ENCODE measurements around the gene RBM46. TPM values are rescaled to one million over a fixed set of nuclear protein-coding genes. Genes with fewer than 3 reads are reported as not detected.

Gene RBM46
- total and polyA plus RNA-seq, 2 donors from 2014 or later = not detected

GRCh38 chr4:154838155-154838554 lies 57.1 kb downstream of the RBM46 start:
- H3K27me3 ChIP-seq (ENCODE audit: control insufficient read depth, insufficient read depth, low read length) = no peaks in the 10 kb centered on the region
- no peak overlapping the region for H3K4me3 ChIP-seq (ENCODE audit: low read length in 3 of 3)
- H3K36me3 ChIP-seq (ENCODE audit: control insufficient read depth in 2 of 3, insufficient read depth in 3 of 3, low read length in 3 of 3) = no peaks in the 10 kb centered on the region
- no peaks in the 10 kb centered on the region for H3K4me1 ChIP-seq (ENCODE audit: control insufficient read depth in 2 of 3, insufficient read depth in 2 of 3, low read depth in 1 of 3, low read length in 3 of 3)
- DNase-seq = no peak
- H3K9me3 ChIP-seq (ENCODE audit: control insufficient read depth in 2 of 3, insufficient read depth in 1 of 3, low read length in 3 of 3) = peaks cover 0 to 6% (median 0%) of the 10 kb centered on the region in 3 donors
- H3K9ac ChIP-seq (ENCODE audit: low read length in 3 of 3) = no peak overlapping the region
- FAIRE-seq = no peak
- TF ChIP-seq CTCF (IDR thresholded peaks at IDR 0.05; ENCODE audit: borderline replicate concordance, extremely low read depth, insufficient read depth) = no peak
- intact Hi-C loops (cut with DNase I) = no loop called here
- H3K27ac ChIP-seq (ENCODE audit: low read depth in 2 of 2, low read length in 2 of 2) = no peak overlapping the region

DNA sequence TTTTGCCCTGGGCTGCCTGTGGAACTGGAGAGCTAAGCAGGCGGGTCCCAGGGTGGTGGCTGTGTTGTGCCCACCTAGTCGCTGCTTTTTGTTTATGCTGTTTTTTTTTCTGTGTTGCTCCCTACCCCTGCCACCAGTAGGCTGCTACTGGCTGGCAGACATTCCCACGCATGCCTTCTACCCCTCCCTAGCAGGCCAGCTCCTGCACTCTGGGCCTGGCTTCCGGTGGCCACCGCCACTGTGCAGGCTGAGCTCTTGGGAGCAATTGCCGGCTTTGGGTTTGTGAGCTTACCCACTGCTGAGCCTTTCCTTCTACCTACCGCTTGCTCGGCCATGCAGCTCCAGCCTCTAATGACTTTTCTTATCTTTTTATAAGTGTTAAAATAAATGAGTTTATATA lies 57.6 kb downstream of the RBM46 start:
- no peak for FAIRE-seq
- Histone ChIP-seq H3K36me3 (ENCODE audit: control insufficient read depth in 2 of 3, insufficient read depth in 3 of 3, low read length in 3 of 3) (no peaks in the 10 kb centered on the region), H3K4me1 (ENCODE audit: control insufficient read depth in 2 of 3, insufficient read depth in 2 of 3, low read depth in 1 of 3, low read length in 3 of 3) (no peaks in the 10 kb centered on the region), H3K9me3 (ENCODE audit: control insufficient read depth in 2 of 3, insufficient read depth in 1 of 3, low read length in 3 of 3) (peaks cover 0 to 6% (median 0%) of the 10 kb centered on the region in 3 donors), H3K4me3 (ENCODE audit: low read length in 3 of 3) (no peak overlapping the region), H3K27me3 (ENCODE audit: control insufficient read depth, insufficient read depth, low read length) (no peaks in the 10 kb centered on the region), H3K9ac (ENCODE audit: low read length in 3 of 3) (no peak overlapping the region), H3K27ac (ENCODE audit: low read depth in 2 of 2, low read length in 2 of 2) (no peak overlapping the region)
- intact Hi-C loops (cut with DNase I) = no loop called here
- no peak for TF ChIP-seq CTCF (IDR thresholded peaks at IDR 0.05; ENCODE audit: borderline replicate concordance, extremely low read depth, insufficient read depth)
- DNase-seq = no peak

- Histone ChIP-seq H3K9me3 (ENCODE audit: control insufficient read depth in 2 of 3, insufficient read depth in 1 of 3, low read length in 3 of 3) (no peaks in the 10 kb centered on the region), H3K27me3 (ENCODE audit: control insufficient read depth, insufficient read depth, low read length) (no peaks in the 10 kb centered on the region), H3K36me3 (ENCODE audit: control insufficient read depth in 2 of 3, insufficient read depth in 3 of 3, low read length in 3 of 3) (no peaks in the 10 kb centered on the region), H3K4me1 (ENCODE audit: control insufficient read depth in 2 of 3, insufficient read depth in 2 of 3, low read depth in 1 of 3, low read length in 3 of 3) (no peaks in the 10 kb centered on the region), H3K27ac (ENCODE audit: low read depth in 2 of 2, low read length in 2 of 2) (no peak overlapping the region), H3K4me3 (ENCODE audit: low read length in 3 of 3) (no peak overlapping the region), H3K9ac (ENCODE audit: low read length in 3 of 3) (no peak overlapping the region)
- no peak for TF ChIP-seq CTCF (IDR thresholded peaks at IDR 0.05; ENCODE audit: borderline replicate concordance, extremely low read depth, insufficient read depth)
- FAIRE-seq (no peak), DNase-seq (peak in 2 of 5 donors; percentile 10 to 20)
- intact Hi-C loops (cut with DNase I) = no loop called here
Measured at GRCh38 chr4:154854362-154854761, 73.3 kb downstream of the RBM46 start.

GRCh38 chr4:154858166-154858565 lies 77.1 kb downstream of the RBM46 start:
- H3K27ac ChIP-seq (ENCODE audit: low read depth in 2 of 2, low read length in 2 of 2) = no peak overlapping the region
- no peak overlapping the region for H3K9ac ChIP-seq (ENCODE audit: low read length in 3 of 3)
- H3K4me1 ChIP-seq (ENCODE audit: control insufficient read depth in 2 of 3, insufficient read depth in 2 of 3, low read depth in 1 of 3, low read length in 3 of 3) = no peaks in the 10 kb centered on the region
- H3K9me3 ChIP-seq (ENCODE audit: control insufficient read depth in 2 of 3, insufficient read depth in 1 of 3, low read length in 3 of 3) = peaks cover 0 to 4% (median 0%) of the 10 kb centered on the region in 3 donors
- H3K4me3 ChIP-seq (ENCODE audit: low read length in 3 of 3) = no peak overlapping the region
- no peak for TF ChIP-seq CTCF (IDR thresholded peaks at IDR 0.05; ENCODE audit: borderline replicate concordance, extremely low read depth, insufficient read depth)
- intact Hi-C loops (cut with DNase I) = no loop called here
- no peak for FAIRE-seq
- H3K36me3 ChIP-seq (ENCODE audit: control insufficient read depth in 2 of 3, insufficient read depth in 3 of 3, low read length in 3 of 3) = no peaks in the 10 kb centered on the region
- no peak for DNase-seq
- no peaks in the 10 kb centered on the region for H3K27me3 ChIP-seq (ENCODE audit: control insufficient read depth, insufficient read depth, low read length)

Measured in kidney (tissue), 14 donors.